ENCODE data around the gene CD200. TPM values are rescaled to one million over a fixed set of nuclear protein-coding genes. Genes with fewer than 3 reads are reported as not detected.

The CD200 gene
- total RNA-seq, 2 experiments from 2014 or later: 0.67 to 3.6 TPM

DNA sequence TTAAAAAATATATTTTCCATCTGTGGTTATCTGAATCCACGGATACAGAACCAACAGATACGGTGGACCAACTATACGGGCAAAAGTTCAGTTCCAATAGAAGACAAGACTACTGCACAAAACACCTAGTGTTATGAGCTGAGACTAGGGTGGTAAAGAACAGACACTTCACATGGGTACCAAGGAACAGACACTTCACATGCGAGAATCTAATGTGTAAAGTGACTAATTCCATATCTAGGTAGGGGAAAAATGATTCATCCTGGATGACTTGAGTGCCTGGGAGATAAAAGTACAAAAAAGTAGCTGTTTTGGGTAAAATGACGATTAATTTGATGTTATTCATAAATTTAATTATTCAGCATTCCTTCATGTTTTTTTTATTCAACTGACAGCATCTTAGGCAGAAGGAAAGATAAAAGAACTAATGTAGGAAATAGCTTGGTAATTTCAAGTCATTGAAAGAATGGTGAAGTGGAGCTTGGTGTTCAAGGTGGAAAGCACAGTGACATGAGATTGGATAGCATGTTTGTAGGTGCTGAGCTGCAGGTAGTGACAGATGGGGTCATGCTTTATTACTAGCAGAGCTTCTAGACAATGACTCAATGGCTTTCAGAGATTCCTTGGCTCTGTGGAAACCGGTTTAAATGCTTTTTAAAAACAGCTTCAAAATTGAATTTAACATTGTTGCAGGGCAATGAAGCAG is 5.2 kb downstream of the CD200 start:
- peaks cover 8% of the 10 kb centered on the region for H3K4me1 Mint-ChIP-seq
- ATAC-seq (no peak), DNase-seq (no peak)
- no peaks in the 10 kb centered on the region for H3K9me3 Mint-ChIP-seq (ENCODE audit: low read depth)
- peaks cover 5% of the 10 kb centered on the region for H3K27me3 Mint-ChIP-seq
- H3K36me3 Mint-ChIP-seq: no peaks in the 10 kb centered on the region
- no peak overlapping the region for H3K4me3 Mint-ChIP-seq
- CTCF ChIA-PET: interaction anchor here (0.7 to 2.2 kb wide), 2 partner anchors 45 to 233 kb away, joined by 3 to 6 read pairs; no protein-coding TSS in a partner anchor
- no peak overlapping the region for H3K27ac Mint-ChIP-seq

DNA sequence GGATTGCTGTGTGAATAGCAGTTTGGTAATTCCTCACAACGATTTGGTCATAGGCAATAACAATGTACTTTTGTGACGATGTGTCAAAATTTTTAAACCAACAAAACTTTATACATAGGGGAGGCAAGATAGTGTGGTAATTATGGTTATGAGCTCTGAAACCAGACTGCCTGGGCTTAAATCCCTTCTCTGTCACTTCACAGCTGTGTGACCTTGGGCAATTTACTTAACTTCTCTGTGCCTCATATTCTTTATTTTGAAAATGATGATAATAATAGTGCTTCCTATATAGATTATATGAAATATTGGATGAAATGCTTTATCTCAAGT is 5.7 kb downstream of the CD200 start:
- Mint-ChIP-seq H3K27ac (no peak overlapping the region), H3K4me1 (peaks cover 7% of the 10 kb centered on the region), H3K4me3 (no peak overlapping the region), H3K36me3 (peaks cover under 1% of the 10 kb centered on the region), H3K9me3 (ENCODE audit: low read depth) (no peaks in the 10 kb centered on the region), H3K27me3 (peaks cover 4% of the 10 kb centered on the region)
- CTCF ChIA-PET: interaction anchor here (2.2 kb wide), 1 partner anchor 46 kb away, joined by 6 read pairs; no protein-coding TSS in a partner anchor
- ATAC-seq (no peak), DNase-seq (no peak)

DNA sequence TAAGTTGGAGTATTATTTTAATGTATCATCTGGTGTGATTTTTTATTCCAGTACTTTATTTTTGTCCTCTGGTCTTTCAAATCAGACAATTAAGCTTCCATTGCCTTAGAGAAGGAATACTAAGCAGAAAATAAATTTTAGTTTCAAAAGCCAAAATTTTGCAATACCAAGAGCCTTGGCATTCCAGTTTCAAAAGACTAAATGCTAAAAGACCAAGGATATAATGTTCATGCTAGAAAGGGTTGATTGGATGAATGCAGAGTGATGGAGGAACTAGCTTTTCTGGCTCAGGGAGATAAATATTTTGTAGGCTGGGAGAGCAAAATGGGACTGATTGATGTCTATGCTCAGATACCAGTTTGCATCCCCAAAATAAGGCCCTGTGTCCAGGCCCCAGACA is 6.2 kb downstream of the CD200 start:
- Mint-ChIP-seq H3K27me3 (no peaks in the 10 kb centered on the region), H3K9me3 (ENCODE audit: low read depth) (no peaks in the 10 kb centered on the region), H3K4me1 (peaks cover 4% of the 10 kb centered on the region), H3K4me3 (no peak overlapping the region), H3K36me3 (peaks cover 2% of the 10 kb centered on the region), H3K27ac (no peak overlapping the region)
- ATAC-seq (no peak), DNase-seq (no peak)
- CTCF ChIA-PET: interaction anchor here (2.2 kb wide), 1 partner anchor 46 kb away, joined by 6 read pairs; no protein-coding TSS in a partner anchor

DNA sequence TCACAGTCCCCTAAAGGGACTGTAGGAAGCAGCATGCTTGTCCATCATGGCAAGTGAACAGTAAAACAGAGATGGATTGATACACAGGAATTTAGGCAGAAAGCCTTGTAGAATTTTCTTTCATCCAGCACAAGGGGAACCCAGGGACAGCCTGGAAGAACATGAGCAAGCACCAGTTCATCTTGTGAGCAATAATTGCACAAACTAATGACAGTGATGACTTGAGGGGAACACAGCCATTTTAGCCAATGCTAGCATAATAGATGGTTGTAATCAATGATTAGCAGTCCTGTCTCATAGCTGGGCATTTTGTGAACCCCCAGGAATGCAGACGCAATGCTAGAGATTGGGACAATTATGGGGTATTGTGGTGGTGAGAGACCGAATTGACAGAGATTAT is 6.7 kb downstream of the CD200 start:
- CTCF ChIA-PET: interaction anchor here (2.2 kb wide), 1 partner anchor 47 kb away, joined by 6 read pairs; no protein-coding TSS in a partner anchor
- Mint-ChIP-seq H3K4me3 (no peak overlapping the region), H3K4me1 (peaks cover 2% of the 10 kb centered on the region), H3K36me3 (peaks cover 2% of the 10 kb centered on the region), H3K27ac (no peak overlapping the region), H3K9me3 (ENCODE audit: low read depth) (no peaks in the 10 kb centered on the region), H3K27me3 (no peaks in the 10 kb centered on the region)
- no peak for ATAC-seq
- DNase-seq: no peak

DNA sequence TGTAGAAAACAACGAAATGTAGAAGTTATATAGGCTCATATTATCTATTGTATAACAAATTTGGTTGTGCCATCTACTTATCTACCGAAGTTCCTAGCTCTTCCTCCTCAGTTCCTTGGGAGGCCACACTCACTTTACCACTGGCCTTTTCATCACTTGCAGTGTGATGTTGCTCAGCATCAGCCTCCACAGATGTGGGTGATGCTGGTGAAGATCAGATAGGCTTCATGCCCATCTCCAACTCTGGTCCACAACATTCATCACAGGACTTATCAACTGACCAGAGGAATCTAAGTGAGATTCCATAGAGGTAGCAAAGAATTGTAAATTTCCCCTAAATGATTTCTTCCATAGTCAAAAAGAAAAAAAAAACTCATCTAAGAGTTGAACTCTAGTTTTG is 8.4 kb downstream of the CD200 start:
- Mint-ChIP-seq H3K27ac (no peak overlapping the region), H3K4me1 (no peaks in the 10 kb centered on the region), H3K9me3 (ENCODE audit: low read depth) (no peaks in the 10 kb centered on the region), H3K4me3 (no peak overlapping the region), H3K27me3 (no peaks in the 10 kb centered on the region), H3K36me3 (peaks cover 6% of the 10 kb centered on the region)
- DNase-seq (no peak), ATAC-seq (no peak)
- CTCF ChIA-PET: no interaction called here

DNA sequence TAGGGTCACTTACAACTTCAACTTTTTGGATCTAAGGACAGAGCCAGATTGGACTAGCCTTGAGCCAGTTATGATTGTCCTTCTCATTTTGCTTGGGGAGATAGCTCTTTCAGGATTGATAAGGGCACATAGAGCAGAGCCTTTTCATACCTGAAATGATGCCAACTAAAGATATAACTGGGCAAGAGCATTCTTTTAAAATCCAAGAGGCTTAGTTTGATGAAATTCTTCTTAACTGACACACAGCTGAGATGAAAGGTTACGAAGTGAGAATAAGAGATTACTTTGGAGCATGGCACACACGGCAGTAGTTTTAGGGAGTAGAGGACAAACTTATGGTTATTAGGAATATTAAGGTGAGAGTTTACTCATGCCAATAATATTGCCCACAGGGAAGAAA is 12.7 kb downstream of the CD200 start:
- Mint-ChIP-seq H3K36me3 (peaks cover 10% of the 10 kb centered on the region), H3K4me3 (no peak overlapping the region), H3K27ac (no peak overlapping the region), H3K9me3 (ENCODE audit: low read depth) (no peaks in the 10 kb centered on the region), H3K4me1 (no peaks in the 10 kb centered on the region), H3K27me3 (no peaks in the 10 kb centered on the region)
- ATAC-seq: no peak
- CTCF ChIA-PET: interaction anchor here (1.2 kb wide), 1 partner anchor 47 kb away, joined by 3 read pairs; no protein-coding TSS in a partner anchor
- DNase-seq: no peak

DNA sequence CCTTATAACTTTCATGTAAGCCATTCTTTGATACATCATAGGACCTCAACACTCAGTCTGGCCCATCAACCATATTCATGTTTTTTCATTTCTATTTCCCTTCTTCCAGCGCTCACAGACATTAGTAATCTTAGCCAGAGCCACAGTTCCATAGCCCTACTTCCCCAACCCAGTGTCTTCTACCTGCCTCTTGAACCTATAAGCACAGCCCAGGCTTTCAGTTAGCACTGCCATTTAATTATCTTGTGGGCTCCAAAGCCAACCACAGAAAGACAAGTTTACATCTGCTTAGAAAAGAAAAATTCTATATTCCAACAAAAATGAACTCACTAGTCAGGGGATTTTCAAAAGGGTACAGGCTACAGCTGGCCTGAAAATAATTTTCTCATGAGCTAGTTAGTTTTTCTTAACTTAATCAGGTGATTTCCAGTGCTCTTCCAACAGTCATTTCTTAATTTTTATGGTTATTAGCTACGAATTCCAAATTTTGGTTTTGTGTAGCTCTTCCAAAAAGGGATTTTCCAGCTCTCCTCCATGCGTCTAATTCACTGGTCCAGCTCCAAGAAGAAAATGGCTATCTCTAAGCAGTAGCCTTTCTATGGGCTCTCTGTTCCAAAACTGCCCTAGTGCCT is 13.7 kb downstream of the CD200 start:
- no peak overlapping the region for H3K27ac Mint-ChIP-seq
- H3K9me3 Mint-ChIP-seq (ENCODE audit: low read depth): no peaks in the 10 kb centered on the region
- H3K4me3 Mint-ChIP-seq: no peak overlapping the region
- CTCF ChIA-PET: interaction anchor here (0.8 to 0.9 kb wide), 2 partner anchors 13 to 90 kb away, joined by 3 read pairs; no protein-coding TSS in a partner anchor
- DNase-seq (no peak), ATAC-seq (no peak)
- H3K27me3 Mint-ChIP-seq: no peaks in the 10 kb centered on the region
- peaks cover 10% of the 10 kb centered on the region for H3K36me3 Mint-ChIP-seq
- no peaks in the 10 kb centered on the region for H3K4me1 Mint-ChIP-seq

DNA sequence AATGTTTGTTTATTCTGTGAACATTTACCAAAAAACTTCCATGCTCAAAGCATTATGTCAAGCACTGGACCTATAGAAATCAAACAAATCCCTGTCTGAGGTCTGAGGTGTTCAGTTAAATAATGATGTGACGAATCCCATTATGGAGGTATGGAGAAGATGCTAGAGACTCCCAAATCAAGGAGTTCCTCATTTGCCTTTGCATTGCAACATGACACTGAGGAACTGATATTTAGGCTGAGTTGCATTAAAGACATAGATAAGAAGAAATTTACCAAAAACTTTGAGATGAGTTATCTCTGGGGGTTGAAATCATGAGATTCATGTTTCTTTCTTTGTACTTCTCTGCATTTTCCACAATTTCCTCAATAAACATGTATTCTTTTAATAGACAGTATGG is 16.0 kb downstream of the CD200 start:
- Mint-ChIP-seq H3K27me3 (no peaks in the 10 kb centered on the region), H3K9me3 (ENCODE audit: low read depth) (no peaks in the 10 kb centered on the region), H3K4me1 (no peaks in the 10 kb centered on the region), H3K27ac (no peak overlapping the region), H3K4me3 (no peak overlapping the region), H3K36me3 (peaks cover 8% of the 10 kb centered on the region)
- no peak for ATAC-seq
- DNase-seq: no peak
- CTCF ChIA-PET: no interaction called here

DNA sequence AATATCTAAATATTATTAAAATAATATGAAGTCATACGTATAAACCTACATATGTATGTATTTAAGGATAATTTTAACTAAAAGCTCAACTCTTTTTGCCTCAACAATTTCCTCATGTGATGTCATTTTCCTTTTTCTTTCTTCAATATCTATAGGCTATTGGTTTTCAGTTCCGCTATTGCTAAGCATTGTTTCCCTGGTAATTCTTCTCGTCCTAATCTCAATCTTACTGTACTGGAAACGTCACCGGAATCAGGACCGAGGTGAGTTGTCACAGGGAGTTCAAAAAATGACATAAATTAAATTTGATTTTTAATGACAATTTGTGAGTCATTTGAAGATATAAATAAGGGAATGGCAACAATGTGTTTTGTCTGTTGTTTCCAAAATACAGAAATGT is 16.6 kb downstream of the CD200 start:
- H3K27me3 Mint-ChIP-seq: no peaks in the 10 kb centered on the region
- H3K27ac Mint-ChIP-seq: no peak overlapping the region
- CTCF ChIA-PET: no interaction called here
- DNase-seq: no peak
- peaks cover 8% of the 10 kb centered on the region for H3K36me3 Mint-ChIP-seq
- H3K4me3 Mint-ChIP-seq: no peak overlapping the region
- no peaks in the 10 kb centered on the region for H3K4me1 Mint-ChIP-seq
- no peak for ATAC-seq
- H3K9me3 Mint-ChIP-seq (ENCODE audit: low read depth): no peaks in the 10 kb centered on the region

DNA sequence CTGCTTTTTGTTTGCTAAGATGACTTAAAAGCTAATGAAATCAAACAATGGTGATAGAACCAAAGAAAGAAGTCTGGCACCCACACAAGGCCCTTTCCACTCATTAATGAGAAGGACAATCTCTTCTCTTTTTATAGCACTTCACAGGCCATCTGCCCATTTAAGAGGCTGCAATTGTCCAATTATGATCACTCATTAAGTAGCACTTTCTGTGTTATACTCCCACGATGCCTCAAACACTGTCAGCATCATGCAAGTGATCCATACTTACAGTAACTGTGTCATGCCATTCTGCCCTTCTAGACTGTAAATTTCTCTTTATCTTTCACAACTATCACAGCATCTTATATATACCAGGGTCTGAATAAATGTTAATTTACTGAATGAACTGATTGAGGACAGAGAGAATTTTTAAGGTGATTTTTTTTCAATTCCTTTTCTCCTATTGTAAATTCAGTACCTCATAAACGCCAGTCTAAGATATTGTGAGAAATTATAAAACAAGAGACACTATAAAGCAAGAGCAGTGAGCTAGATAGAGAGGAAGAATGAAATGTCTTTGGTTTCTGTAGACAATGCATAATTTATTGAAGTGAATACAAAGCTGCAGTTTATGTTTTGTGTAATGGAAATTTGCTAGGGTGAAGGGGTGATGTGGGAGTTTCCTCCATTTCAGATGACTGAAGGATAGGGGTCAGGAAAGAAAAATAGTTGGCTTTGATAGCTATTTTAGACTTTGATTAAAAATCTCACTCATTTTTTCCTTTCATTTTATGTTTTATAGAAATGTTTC is 17.3 kb downstream of the CD200 start:
- CTCF ChIA-PET: interaction anchor here (0.9 kb wide), 1 partner anchor 105 kb away, joined by 3 read pairs; no protein-coding TSS in a partner anchor
- no peak overlapping the region for H3K4me3 Mint-ChIP-seq
- no peak for ATAC-seq
- H3K36me3 Mint-ChIP-seq: peaks cover 7% of the 10 kb centered on the region
- H3K27ac Mint-ChIP-seq: no peak overlapping the region
- no peaks in the 10 kb centered on the region for H3K4me1 Mint-ChIP-seq
- no peak for DNase-seq
- H3K9me3 Mint-ChIP-seq (ENCODE audit: low read depth): no peaks in the 10 kb centered on the region
- no peaks in the 10 kb centered on the region for H3K27me3 Mint-ChIP-seq

DNA sequence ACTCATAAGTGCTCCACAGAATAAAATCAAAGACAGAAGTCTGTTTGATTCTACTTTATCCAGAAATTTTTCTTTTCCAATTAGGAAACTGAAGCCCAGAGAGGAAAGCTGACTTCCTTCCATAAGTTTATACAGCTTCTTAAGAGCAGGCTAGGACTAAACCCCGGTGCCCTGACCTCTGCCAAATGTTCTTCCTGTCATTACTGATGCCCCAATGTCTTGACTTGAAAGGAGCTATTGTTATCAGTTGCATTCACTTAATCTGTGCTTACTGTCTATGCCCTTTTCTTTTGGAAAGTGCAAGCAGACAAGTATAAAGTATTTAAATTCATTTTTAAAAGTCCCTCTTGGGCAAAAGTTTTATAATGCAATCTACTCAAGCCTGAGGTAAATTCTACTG is 18.1 kb downstream of the CD200 start:
- DNase-seq (no peak), ATAC-seq (no peak)
- peaks cover 5% of the 10 kb centered on the region for H3K36me3 Mint-ChIP-seq
- no peak overlapping the region for H3K4me3 Mint-ChIP-seq
- H3K27me3 Mint-ChIP-seq: no peaks in the 10 kb centered on the region
- CTCF ChIA-PET: interaction anchor here (0.7 to 0.9 kb wide), 2 partner anchors 12 to 104 kb away, joined by 3 read pairs; no protein-coding TSS in a partner anchor
- no peaks in the 10 kb centered on the region for H3K9me3 Mint-ChIP-seq (ENCODE audit: low read depth)
- no peaks in the 10 kb centered on the region for H3K4me1 Mint-ChIP-seq
- no peak overlapping the region for H3K27ac Mint-ChIP-seq

DNA sequence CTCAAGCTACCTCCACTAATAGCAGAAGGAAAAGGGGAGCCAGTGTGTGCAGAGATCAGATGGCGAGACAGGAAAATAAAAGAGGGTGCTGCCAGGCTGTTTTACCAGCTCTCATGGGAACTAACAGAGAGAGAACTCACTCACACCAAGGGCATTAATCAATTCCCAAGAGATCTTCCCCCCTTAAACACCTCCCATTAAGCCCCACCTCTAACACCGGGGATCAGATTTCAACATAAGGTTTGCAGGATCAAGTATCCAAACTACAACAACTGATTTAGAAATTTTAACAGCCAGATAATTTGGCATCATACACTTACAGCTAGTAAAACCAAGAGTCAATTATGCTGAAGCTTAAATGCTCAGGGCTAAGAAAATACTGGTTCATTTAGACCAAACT is 18.9 kb downstream of the CD200 start:
- Mint-ChIP-seq H3K4me3 (no peak overlapping the region), H3K9me3 (ENCODE audit: low read depth) (no peaks in the 10 kb centered on the region), H3K36me3 (peaks cover 4% of the 10 kb centered on the region), H3K27me3 (no peaks in the 10 kb centered on the region), H3K27ac (no peak overlapping the region), H3K4me1 (no peaks in the 10 kb centered on the region)
- DNase-seq (no peak), ATAC-seq (no peak)
- CTCF ChIA-PET: interaction anchor here (0.7 to 1.1 kb wide), 2 partner anchors 9 to 11 kb away, joined by 3 to 4 read pairs; no protein-coding TSS in a partner anchor

DNA sequence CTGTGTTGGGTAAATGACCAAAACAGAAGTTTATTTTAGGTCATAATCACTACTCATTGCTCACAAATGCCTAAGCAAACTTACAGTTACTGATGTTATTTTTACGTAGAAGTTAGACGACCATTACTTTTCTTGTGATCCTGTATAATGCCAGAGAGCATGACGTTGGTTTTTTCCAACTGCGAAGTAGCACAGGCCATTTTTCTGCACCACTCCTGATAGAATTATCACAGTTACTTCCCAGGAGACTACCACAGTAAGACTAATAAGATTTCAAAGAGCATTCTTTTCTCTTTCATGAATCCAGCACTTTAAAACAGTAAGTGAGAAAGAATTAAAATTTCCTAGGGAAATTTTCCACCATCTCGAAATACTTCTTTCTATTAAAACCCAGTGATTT is 19.8 kb downstream of the CD200 start:
- H3K27ac Mint-ChIP-seq: no peak overlapping the region
- peaks cover under 1% of the 10 kb centered on the region for H3K36me3 Mint-ChIP-seq
- CTCF ChIA-PET: interaction anchor here (1.1 kb wide), 1 partner anchor 10 kb away, joined by 4 read pairs; no protein-coding TSS in a partner anchor
- H3K27me3 Mint-ChIP-seq: no peaks in the 10 kb centered on the region
- no peak for ATAC-seq
- DNase-seq: no peak
- no peak overlapping the region for H3K4me3 Mint-ChIP-seq
- H3K9me3 Mint-ChIP-seq (ENCODE audit: low read depth): no peaks in the 10 kb centered on the region
- H3K4me1 Mint-ChIP-seq: no peaks in the 10 kb centered on the region

Measured in activated CD8-positive, alpha-beta memory T cell treated with anti-CD3 and anti-CD28 coated beads, Interleukin-2, amount 10 ng/mL, durations not matched to agents 7 days and 5 days (primary cell).